Natural killer cell (primary cell): ENCODE measurements around the gene TRIM71. TPM values are rescaled to one million over a fixed set of nuclear protein-coding genes. Genes with fewer than 3 reads are reported as not detected.
A peak's percentile ranks its signal among the peaks of the same experiment; 100 is the strongest.

Source experiments
- ATAC-seq, 3 donors: fragments of 150-1000 bp in 2 of 3; fragments of 200-7000 bp in 1 of 3; cut with Tn5 transposase; 1 replicate in 1 of 3; 2 replicates in 2 of 3; pipeline ENCODE4 v1.10.0; 2021; ENCODE audit warnings: mild to moderate bottlenecking in 2 of 3, moderate library complexity in 2 of 3
- DNase-seq, 2 donors: peaks; one replicate each; pipeline versions ENCODE4 v3.0.0 to v3.0.0-alpha.2; 2013 to 2021; ENCODE audit warnings: mixed read lengths in 1 of 2
- H3K27ac ChIP-seq: one replicate; pipeline ENCODE4 v1.5.1; 2013; ENCODE audit warnings: mild to moderate bottlenecking, low read length
- H3K27me3 ChIP-seq: one replicate; pipeline ENCODE4 v1.6.1; 2013; ENCODE audit warnings: low read length; ENCODE audit not compliant: control insufficient read depth, insufficient read depth
- H3K36me3 ChIP-seq: one replicate; pipeline ENCODE4 v1.6.1; 2013; ENCODE audit warnings: low read length; ENCODE audit not compliant: control insufficient read depth, insufficient read depth
- H3K4me1 ChIP-seq: one replicate; pipeline ENCODE4 v1.6.1; 2013; ENCODE audit warnings: low read length; ENCODE audit not compliant: control insufficient read depth, insufficient read depth
- H3K4me3 ChIP-seq: one replicate; pipeline ENCODE4 v1.5.1; 2013; ENCODE audit warnings: low read length
- H3K9me3 ChIP-seq: one replicate; pipeline ENCODE4 v1.6.1; 2013; ENCODE audit warnings: low read length; ENCODE audit not compliant: control insufficient read depth, insufficient read depth
- H3K27ac Mint-ChIP-seq, 2 donors: one replicate each; pipeline ENCODE4 v1.8.0; 2022; ENCODE audit warnings: mild to moderate bottlenecking in 2 of 2, mixed read lengths in 2 of 2, moderate library complexity in 1 of 2
- H3K27me3 Mint-ChIP-seq, 2 donors: one replicate each; pipeline ENCODE4 v1.8.0; 2022; ENCODE audit warnings: low read depth in 2 of 2, mixed read lengths in 2 of 2
- H3K36me3 Mint-ChIP-seq: one replicate; pipeline ENCODE4 v1.8.0; 2022; ENCODE audit warnings: mixed read lengths
- H3K4me1 Mint-ChIP-seq, 2 donors: one replicate each; pipeline ENCODE4 v1.8.0; 2022; ENCODE audit warnings: mixed read lengths in 2 of 2
- H3K4me3 Mint-ChIP-seq: one replicate; pipeline ENCODE4 v1.8.0; 2022; ENCODE audit warnings: mild to moderate bottlenecking, moderate library complexity, mixed read lengths
- H3K9me3 Mint-ChIP-seq, 2 donors: one replicate each; pipeline ENCODE4 v1.8.0; 2022; ENCODE audit warnings: mixed read lengths in 2 of 2
- WGBS: methylation state at CpG from one replicate; pipeline ENCODE4 v1.1.7; 2013; ENCODE audit warnings: missing lambda C conversion rate; ENCODE audit not compliant: insufficient coverage; 5-methylcytosine and 5-hydroxymethylcytosine counted together
- intact Hi-C: fragments of 100-400 bp; cut with micrococcal nuclease; formaldehyde crosslinking; loops from one replicate; pipeline ENCODE4 v1.14.2; 2022
- total RNA-seq, 4 donors: library from RNA; stranded (reverse); fragments of 120-200 nt in 1 of 4; gene quantifications; one replicate each; pipeline versions ENCODE4 v1.2.3 to v1.2.4, GENCODE V29; 2013 to 2022
- TF ChIP-seq, protein P1 (sequence below): fragments of 200-600 bp; IDR thresholded peaks from one replicate; pipeline ENCODE4 v1.8.0; 2022; ENCODE audit warnings: antibody characterized with exemption

The TRIM71 gene
- under 1 TPM in 1 of 3 donors, not detected in 2; 0.05 TPM for total RNA-seq
- total RNA-seq (2013), result 0.09 TPM

- Mint-ChIP-seq H3K4me1 (peaks cover 4 to 6% of the 10 kb centered on the region in 2 donors), H3K9me3 (no peaks in the 10 kb centered on the region), H3K4me3 (peak within 1 kb of the TSS; percentile 64), H3K36me3 (no peaks in the 10 kb centered on the region), H3K27me3 (peaks cover 42 to 44% of the 10 kb centered on the region in 2 donors), H3K27ac (no peak within 1 kb of the TSS)
- no peaks in the 10 kb centered on the region for H3K36me3 ChIP-seq
- intact Hi-C loops, result no loop called here
- no peaks in the 10 kb centered on the region for H3K9me3 ChIP-seq
- H3K27ac ChIP-seq, result no peak within 1 kb of the TSS
- no peak within 1 kb of the TSS for H3K4me3 ChIP-seq
- H3K4me1 ChIP-seq, result peaks cover 16% of the 10 kb centered on the region
- TF ChIP-seq, protein P1, sequence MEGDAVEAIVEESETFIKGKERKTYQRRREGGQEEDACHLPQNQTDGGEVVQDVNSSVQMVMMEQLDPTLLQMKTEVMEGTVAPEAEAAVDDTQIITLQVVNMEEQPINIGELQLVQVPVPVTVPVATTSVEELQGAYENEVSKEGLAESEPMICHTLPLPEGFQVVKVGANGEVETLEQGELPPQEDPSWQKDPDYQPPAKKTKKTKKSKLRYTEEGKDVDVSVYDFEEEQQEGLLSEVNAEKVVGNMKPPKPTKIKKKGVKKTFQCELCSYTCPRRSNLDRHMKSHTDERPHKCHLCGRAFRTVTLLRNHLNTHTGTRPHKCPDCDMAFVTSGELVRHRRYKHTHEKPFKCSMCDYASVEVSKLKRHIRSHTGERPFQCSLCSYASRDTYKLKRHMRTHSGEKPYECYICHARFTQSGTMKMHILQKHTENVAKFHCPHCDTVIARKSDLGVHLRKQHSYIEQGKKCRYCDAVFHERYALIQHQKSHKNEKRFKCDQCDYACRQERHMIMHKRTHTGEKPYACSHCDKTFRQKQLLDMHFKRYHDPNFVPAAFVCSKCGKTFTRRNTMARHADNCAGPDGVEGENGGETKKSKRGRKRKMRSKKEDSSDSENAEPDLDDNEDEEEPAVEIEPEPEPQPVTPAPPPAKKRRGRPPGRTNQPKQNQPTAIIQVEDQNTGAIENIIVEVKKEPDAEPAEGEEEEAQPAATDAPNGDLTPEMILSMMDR, result no peak
- H3K27me3 ChIP-seq, result peaks cover 11% of the 10 kb centered on the region
- DNase-seq, result no peak
- no peak for ATAC-seq
- WGBS, result 1% methylated on average over 59 of the region's 59 CpGs
These were observed at the start of gene TRIM71 for GRCh38 chr3:32817558-32818228. Gene TRIM71, plus strand, starts transcription at chr3:32817997. Its CDS starts 84 bp downstream, at chr3:32818081.

DNA sequence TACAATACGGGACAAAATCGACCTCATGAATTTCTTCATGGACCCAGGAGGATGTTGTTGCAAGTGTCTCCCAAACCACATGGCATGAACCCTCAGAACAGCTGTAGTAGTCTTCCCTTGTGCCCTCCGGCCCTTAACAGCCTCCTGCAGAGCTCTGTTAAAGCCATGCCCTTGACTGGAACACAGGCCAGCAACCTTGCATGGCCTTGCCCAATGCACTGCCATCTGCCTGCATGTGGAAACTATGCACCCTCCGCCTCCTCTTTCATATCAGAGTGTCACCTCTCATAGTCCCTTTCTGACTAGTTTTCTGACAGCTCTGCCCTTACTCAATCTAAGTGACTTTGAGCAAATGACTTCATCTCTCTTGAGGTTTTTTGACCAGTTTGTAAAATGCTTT, 39.4 kb upstream of the TRIM71 start:
- intact Hi-C loops, result no loop called here
- no peaks in the 10 kb centered on the region for H3K27me3 ChIP-seq
- no peaks in the 10 kb centered on the region for H3K9me3 ChIP-seq
- DNase-seq, result no peak
- H3K4me3 Mint-ChIP-seq, result no peak overlapping the region
- H3K4me3 ChIP-seq, result no peak overlapping the region
- H3K27ac ChIP-seq, result no peak overlapping the region
- H3K27ac Mint-ChIP-seq, result no peak overlapping the region
- H3K4me1 ChIP-seq, result peaks cover 10% of the 10 kb centered on the region
- peaks cover 5 to 18% of the 10 kb centered on the region in 2 donors for H3K4me1 Mint-ChIP-seq
- no peaks in the 10 kb centered on the region for H3K9me3 Mint-ChIP-seq
- ATAC-seq, result no peak
- H3K36me3 ChIP-seq, result peaks cover 7% of the 10 kb centered on the region
- 87% methylated on average over 4 of the region's 4 CpGs for WGBS
- H3K27me3 Mint-ChIP-seq, result peaks cover 0 to 8% of the 10 kb centered on the region in 2 donors
- peaks cover 9% of the 10 kb centered on the region for H3K36me3 Mint-ChIP-seq
- TF ChIP-seq, protein P1, result no peak

- no peak for DNase-seq
- H3K36me3 Mint-ChIP-seq, result peaks cover 9% of the 10 kb centered on the region
- 98% methylated on average over 10 of the region's 10 CpGs for WGBS
- Histone ChIP-seq H3K9me3 (no peaks in the 10 kb centered on the region), H3K27me3 (no peaks in the 10 kb centered on the region), H3K36me3 (no peaks in the 10 kb centered on the region), H3K4me1 (peaks cover 10% of the 10 kb centered on the region), H3K27ac (no peak overlapping the region), H3K4me3 (no peak overlapping the region)
- H3K9me3 Mint-ChIP-seq, result no peaks in the 10 kb centered on the region
- peaks cover 5 to 18% of the 10 kb centered on the region in 2 donors for H3K4me1 Mint-ChIP-seq
- H3K27me3 Mint-ChIP-seq, result peaks cover 0 to 8% of the 10 kb centered on the region in 2 donors
- ATAC-seq, result no peak
- peak overlapping the region; percentile 91 for H3K4me3 Mint-ChIP-seq
- no peak overlapping the region for H3K27ac Mint-ChIP-seq
- TF ChIP-seq, protein P1, result no peak
- intact Hi-C loops, result loop anchor here (5.0 kb wide), 1 partner anchor 268 kb away; no protein-coding TSS in a partner anchor
These were observed 37.6 kb upstream of the TRIM71 start for GRCh38 chr3:32780071-32780734.
